Adrenal gland (tissue), 5 donors: Measurements from ENCODE around the gene SGO2.

Experiments used
- POLR2A ChIP-seq, 2 donors: fragments of 450-650 bp; IDR thresholded peaks; one replicate each; pipeline ENCODE4 v1.6.1; 2017; ENCODE audit warnings: antibody characterized with exemption in 2 of 2, mild to moderate bottlenecking in 2 of 2, moderate library complexity in 1 of 2
- TF ChIP-seq, protein P1 (sequence below), 6 experiments: fragments of 450-650 bp in 4 of 6; fragments of 200-600 bp in 2 of 6; sonication (generic) in 1 of 6; IDR thresholded peaks; 1 replicate in 5 of 6; 2 replicates in 1 of 6; pipeline versions ENCODE4 v1.5.1 to v1.8.0; 2016 to 2021; ENCODE audit warnings: antibody characterized with exemption in 6 of 6, mild to moderate bottlenecking in 2 of 6, moderate library complexity in 1 of 6
- donor health status: DM: no; HTN: no; CAD: no.

DNA sequence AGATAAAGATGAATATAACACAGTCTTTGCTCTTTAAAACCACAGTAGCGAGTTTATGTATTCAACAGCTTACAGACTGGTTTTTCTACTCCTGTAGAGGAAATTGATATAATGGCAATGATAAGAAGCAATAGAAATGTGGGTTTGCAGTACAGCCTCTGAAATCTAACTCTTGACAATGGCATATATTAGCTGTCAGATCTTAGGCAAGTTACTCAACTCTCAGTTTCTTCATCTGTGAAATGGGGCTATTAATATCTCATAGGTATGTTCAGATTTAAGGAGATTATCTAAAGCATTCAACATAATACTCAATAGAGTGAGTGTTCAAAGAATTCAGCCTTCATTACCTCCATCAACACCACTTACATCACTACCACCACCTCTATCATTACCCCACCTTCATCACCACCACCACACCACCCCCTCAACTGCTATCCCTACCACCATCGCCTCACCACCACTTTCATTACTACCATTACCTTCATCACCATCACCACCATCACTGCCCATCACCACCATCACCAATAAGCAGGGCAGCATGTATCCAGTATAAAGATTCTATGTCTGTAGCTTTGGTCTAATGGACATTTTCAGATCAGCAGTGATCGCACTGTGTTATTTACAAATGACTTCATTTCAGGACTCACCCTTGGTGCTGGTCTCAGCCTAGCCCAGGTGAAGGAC is 82.5 kb downstream of the SGO2 start:
- TF ChIP-seq, protein P1, sequence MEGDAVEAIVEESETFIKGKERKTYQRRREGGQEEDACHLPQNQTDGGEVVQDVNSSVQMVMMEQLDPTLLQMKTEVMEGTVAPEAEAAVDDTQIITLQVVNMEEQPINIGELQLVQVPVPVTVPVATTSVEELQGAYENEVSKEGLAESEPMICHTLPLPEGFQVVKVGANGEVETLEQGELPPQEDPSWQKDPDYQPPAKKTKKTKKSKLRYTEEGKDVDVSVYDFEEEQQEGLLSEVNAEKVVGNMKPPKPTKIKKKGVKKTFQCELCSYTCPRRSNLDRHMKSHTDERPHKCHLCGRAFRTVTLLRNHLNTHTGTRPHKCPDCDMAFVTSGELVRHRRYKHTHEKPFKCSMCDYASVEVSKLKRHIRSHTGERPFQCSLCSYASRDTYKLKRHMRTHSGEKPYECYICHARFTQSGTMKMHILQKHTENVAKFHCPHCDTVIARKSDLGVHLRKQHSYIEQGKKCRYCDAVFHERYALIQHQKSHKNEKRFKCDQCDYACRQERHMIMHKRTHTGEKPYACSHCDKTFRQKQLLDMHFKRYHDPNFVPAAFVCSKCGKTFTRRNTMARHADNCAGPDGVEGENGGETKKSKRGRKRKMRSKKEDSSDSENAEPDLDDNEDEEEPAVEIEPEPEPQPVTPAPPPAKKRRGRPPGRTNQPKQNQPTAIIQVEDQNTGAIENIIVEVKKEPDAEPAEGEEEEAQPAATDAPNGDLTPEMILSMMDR (IDR thresholded peaks at IDR 0.05): no peak
- TF ChIP-seq POLR2A (IDR thresholded peaks at IDR 0.05): no peak
